OCI-LY7 (cell line): ENCODE data around the gene MROH7.

ENCODE experiments used
- CTCF ChIP-seq: fragments of 200-600 bp; sonication (generic); conservative IDR thresholded peaks from 2 replicates; pipeline ENCODE4 v1.5.1; 2014; ENCODE audit warnings: mild to moderate bottlenecking, antibody characterized with exemption, low read length, moderate library complexity, mixed read lengths
- EZH2phosphoT487 ChIP-seq: fragments of 200-600 bp; sonication (generic); IDR thresholded peaks from 2 replicates; pipeline ENCODE4 v1.6.1; 2018; ENCODE audit warnings: low read depth, borderline replicate concordance, mild to moderate bottlenecking, mixed run types, antibody characterized with exemption, low read length, moderate library complexity, mixed read lengths

GRCh38 chr1:54699936-54700525 lies 58.4 kb downstream of the MROH7 start:
- TF ChIP-seq CTCF (no peak), EZH2phosphoT487 (no peak)
